Right forelimb (tissue), 1 donor: ENCODE data around the gene FIGNL2.

ENCODE experiments used
- DNase-seq: peaks from one replicate; pipeline ENCODE4 v3.0.0-alpha.2; 2018

FIGNL2 gene

GRCh38 chr12:51848326-51848727 lies at the start of gene FIGNL2:
FIGNL2 (minus strand) TSS chr12:51848718; CDS start chr12:51822413, 26,305 bp downstream.
- no peak for DNase-seq

GRCh38 chr12:51897181-51897580 lies 48.7 kb upstream of the FIGNL2 start:
- peak; percentile 29 for DNase-seq

- DNase-seq = no peak
These were observed 47.7 kb upstream of the FIGNL2 start for GRCh38 chr12:51896236-51896635.

GRCh38 chr12:51895378-51896135 lies 47.0 kb upstream of the FIGNL2 start:
- DNase-seq = peak; percentile 40

- peak; percentile 4 for DNase-seq
These were observed 45.3 kb upstream of the FIGNL2 start for GRCh38 chr12:51893786-51894185.

GRCh38 chr12:51891843-51892242 lies 43.3 kb upstream of the FIGNL2 start:
- no peak for DNase-seq

- DNase-seq = peak; percentile 17
These were observed 42.1 kb upstream of the FIGNL2 start for GRCh38 chr12:51890511-51891171.

- DNase-seq = peak; percentile 12
These were observed 41.6 kb upstream of the FIGNL2 start for GRCh38 chr12:51890133-51890464.

GRCh38 chr12:51889216-51890132 lies 41.0 kb upstream of the FIGNL2 start:
- peak; percentile 54 for DNase-seq

- DNase-seq = no peak
These were observed 40.0 kb upstream of the FIGNL2 start for GRCh38 chr12:51888316-51889215.

GRCh38 chr12:51887476-51888315 lies 39.2 kb upstream of the FIGNL2 start, which contains the start of gene ANKRD33:
ANKRD33 (plus strand) TSS chr12:51888103; CDS start chr12:51888187, 84 bp downstream.
- peak; percentile 56 for DNase-seq

GRCh38 chr12:51886021-51886710 lies 37.6 kb upstream of the FIGNL2 start:
- DNase-seq = peak; percentile 45

- peak; percentile 24 for DNase-seq
These were observed 36.9 kb upstream of the FIGNL2 start for GRCh38 chr12:51885294-51886020.

GRCh38 chr12:51884676-51885229 lies 36.2 kb upstream of the FIGNL2 start:
- DNase-seq = no peak

GRCh38 chr12:51883998-51884675 lies 35.6 kb upstream of the FIGNL2 start:
- DNase-seq = no peak

GRCh38 chr12:51883295-51883694 lies 34.8 kb upstream of the FIGNL2 start:
- no peak for DNase-seq

- DNase-seq = no peak
These were observed 30.6 kb upstream of the FIGNL2 start for GRCh38 chr12:51879102-51879501.

GRCh38 chr12:51874486-51874885 lies 26.0 kb upstream of the FIGNL2 start:
- no peak for DNase-seq

- no peak for DNase-seq
These were observed 25.5 kb upstream of the FIGNL2 start for GRCh38 chr12:51874000-51874399.
